ENCODE measurements around the gene FSTL4. TPM values are rescaled to one million over a fixed set of nuclear protein-coding genes. Genes with fewer than 3 reads are reported as not detected.

FSTL4 gene
- polyA plus RNA-seq, 1 of the 3 experiments (the other 2 are of a cell fraction) = not detected

- no peak overlapping the region for H3K4me2 ChIP-seq
- no peaks in the 10 kb centered on the region for H4K20me1 ChIP-seq (ENCODE audit: insufficient read depth)
- no peak overlapping the region for H3K4me3 ChIP-seq (ENCODE audit: low read depth in 2 of 2, low read length in 1 of 2)
- TF ChIP-seq, protein P1, sequence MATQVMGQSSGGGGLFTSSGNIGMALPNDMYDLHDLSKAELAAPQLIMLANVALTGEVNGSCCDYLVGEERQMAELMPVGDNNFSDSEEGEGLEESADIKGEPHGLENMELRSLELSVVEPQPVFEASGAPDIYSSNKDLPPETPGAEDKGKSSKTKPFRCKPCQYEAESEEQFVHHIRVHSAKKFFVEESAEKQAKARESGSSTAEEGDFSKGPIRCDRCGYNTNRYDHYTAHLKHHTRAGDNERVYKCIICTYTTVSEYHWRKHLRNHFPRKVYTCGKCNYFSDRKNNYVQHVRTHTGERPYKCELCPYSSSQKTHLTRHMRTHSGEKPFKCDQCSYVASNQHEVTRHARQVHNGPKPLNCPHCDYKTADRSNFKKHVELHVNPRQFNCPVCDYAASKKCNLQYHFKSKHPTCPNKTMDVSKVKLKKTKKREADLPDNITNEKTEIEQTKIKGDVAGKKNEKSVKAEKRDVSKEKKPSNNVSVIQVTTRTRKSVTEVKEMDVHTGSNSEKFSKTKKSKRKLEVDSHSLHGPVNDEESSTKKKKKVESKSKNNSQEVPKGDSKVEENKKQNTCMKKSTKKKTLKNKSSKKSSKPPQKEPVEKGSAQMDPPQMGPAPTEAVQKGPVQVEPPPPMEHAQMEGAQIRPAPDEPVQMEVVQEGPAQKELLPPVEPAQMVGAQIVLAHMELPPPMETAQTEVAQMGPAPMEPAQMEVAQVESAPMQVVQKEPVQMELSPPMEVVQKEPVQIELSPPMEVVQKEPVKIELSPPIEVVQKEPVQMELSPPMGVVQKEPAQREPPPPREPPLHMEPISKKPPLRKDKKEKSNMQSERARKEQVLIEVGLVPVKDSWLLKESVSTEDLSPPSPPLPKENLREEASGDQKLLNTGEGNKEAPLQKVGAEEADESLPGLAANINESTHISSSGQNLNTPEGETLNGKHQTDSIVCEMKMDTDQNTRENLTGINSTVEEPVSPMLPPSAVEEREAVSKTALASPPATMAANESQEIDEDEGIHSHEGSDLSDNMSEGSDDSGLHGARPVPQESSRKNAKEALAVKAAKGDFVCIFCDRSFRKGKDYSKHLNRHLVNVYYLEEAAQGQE (IDR thresholded peaks at IDR 0.05; ENCODE audit: low read depth, low read length) = no peak
- TF ChIP-seq MAX (IDR thresholded peaks at IDR 0.05; ENCODE audit: low read depth) (no peak), TEAD4 (IDR thresholded peaks at IDR 0.05; ENCODE audit: borderline replicate concordance, insufficient read depth) (no peak), SIN3A (IDR thresholded peaks at IDR 0.05; ENCODE audit: borderline replicate concordance, low read depth, low read length) (no peak), EZH2phosphoT487 (IDR thresholded peaks at IDR 0.05; ENCODE audit: borderline replicate concordance, low read depth) (no peak)
- H3K79me2 ChIP-seq (ENCODE audit: insufficient read depth) = no peaks in the 10 kb centered on the region
- no peaks in the 10 kb centered on the region for H3K36me3 ChIP-seq (replicated peaks in 1 of 2; ENCODE audit: control insufficient read depth in 1 of 2, insufficient read depth in 2 of 2, low read length in 1 of 2)
- ChIA-PET POLR2A (no interaction called here), CTCF (interaction anchor here (0.7 to 1.7 kb wide), 3 partner anchors 15 to 147 kb away, joined by 3 to 5 read pairs (median 3); no protein-coding TSS in a partner anchor)
- no peak overlapping the region for H3K9ac ChIP-seq
- DNase-seq = no peak
- H3K27ac ChIP-seq (ENCODE audit: low read depth in 2 of 2, low read length in 1 of 2) = no peak overlapping the region
- H3K9me2 ChIP-seq = no peaks in the 10 kb centered on the region
- no peaks in the 10 kb centered on the region for H3K4me1 ChIP-seq (ENCODE audit: control insufficient read depth in 1 of 2, insufficient read depth in 2 of 2, low read depth in 1 of 2, low read length in 1 of 2)
- H2AFZ ChIP-seq (ENCODE audit: low read depth) = no peak overlapping the region
- H3K27me3 ChIP-seq (ENCODE audit: insufficient read depth) = no peaks in the 10 kb centered on the region
- H3K9me3 ChIP-seq = no peaks in the 10 kb centered on the region
- WGBS (ENCODE audit: low lambda C conversion rate) = 83% methylated on average over 3 of the region's 4 CpGs
- no peaks in the 10 kb centered on the region for H3F3A ChIP-seq (replicated peaks; ENCODE audit: insufficient read depth)
These were observed 205.9 kb downstream of the FSTL4 start for GRCh38 chr5:133406208-133406976.

DNA sequence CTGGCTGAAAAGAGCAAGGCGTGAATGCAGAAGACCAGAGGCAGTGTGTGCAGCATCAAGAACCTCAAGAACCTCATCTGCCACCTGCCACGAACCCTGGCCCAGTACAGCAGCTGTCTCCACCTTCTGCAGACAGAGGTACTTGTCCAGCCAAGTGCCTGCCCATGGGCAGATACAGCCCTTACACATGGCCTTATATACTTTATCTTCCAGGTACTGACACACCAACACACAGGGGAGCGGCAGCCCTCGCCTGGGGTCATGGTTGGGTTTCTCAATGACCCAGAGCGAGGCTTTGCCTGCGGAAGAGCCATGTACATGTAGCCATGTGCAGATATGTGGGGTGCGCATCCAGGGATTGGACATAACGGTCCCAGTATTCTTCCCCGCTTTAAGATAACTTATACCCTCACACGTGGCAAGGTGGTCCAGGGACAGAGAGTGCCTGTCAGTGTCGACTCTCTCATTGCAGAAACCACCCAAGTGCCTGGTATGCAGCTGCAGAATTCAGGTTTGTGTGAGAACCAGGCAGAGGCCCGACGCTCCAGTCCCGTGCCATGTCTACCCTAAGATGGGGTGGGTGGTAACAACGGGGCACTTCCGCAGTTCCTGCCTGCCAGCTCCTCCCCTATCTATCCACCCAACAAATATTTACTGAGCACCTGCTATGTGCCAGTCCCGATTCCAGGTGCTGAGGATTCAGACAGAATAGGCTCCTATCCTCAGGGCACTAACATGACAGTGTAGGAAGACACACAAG, 206.9 kb downstream of the FSTL4 start:
- no peaks in the 10 kb centered on the region for H3K9me3 ChIP-seq
- no peak overlapping the region for H3K27ac ChIP-seq (ENCODE audit: low read depth in 2 of 2, low read length in 1 of 2)
- no peak overlapping the region for H3K4me3 ChIP-seq (ENCODE audit: low read depth in 2 of 2, low read length in 1 of 2)
- WGBS (ENCODE audit: low lambda C conversion rate) = 67% methylated on average over 8 of the region's 17 CpGs
- ChIA-PET POLR2A (no interaction called here), CTCF (interaction anchor here (1.4 to 1.7 kb wide), 3 partner anchors 10 to 18 kb away, joined by 3 to 5 read pairs (median 5); no protein-coding TSS in a partner anchor)
- H3K9me2 ChIP-seq = no peaks in the 10 kb centered on the region
- H3K36me3 ChIP-seq (replicated peaks in 1 of 2; ENCODE audit: control insufficient read depth in 1 of 2, insufficient read depth in 2 of 2, low read length in 1 of 2) = no peaks in the 10 kb centered on the region
- DNase-seq = no peak
- H3K4me1 ChIP-seq (ENCODE audit: control insufficient read depth in 1 of 2, insufficient read depth in 2 of 2, low read depth in 1 of 2, low read length in 1 of 2) = peaks cover 0 to 4% of the 10 kb centered on the region in 2 experiments; a peak in 1 of 4 replicates
- no peaks in the 10 kb centered on the region for H3K79me2 ChIP-seq (ENCODE audit: insufficient read depth)
- H3K4me2 ChIP-seq = no peak overlapping the region
- no peaks in the 10 kb centered on the region for H4K20me1 ChIP-seq (ENCODE audit: insufficient read depth)
- H3K27me3 ChIP-seq (ENCODE audit: insufficient read depth) = no peaks in the 10 kb centered on the region
- H3F3A ChIP-seq (replicated peaks; ENCODE audit: insufficient read depth) = no peaks in the 10 kb centered on the region
- no peak overlapping the region for H2AFZ ChIP-seq (ENCODE audit: low read depth)
- H3K9ac ChIP-seq = no peak overlapping the region
- no peak for TF ChIP-seq GABPA (IDR thresholded peaks at IDR 0.05; ENCODE audit: low read depth)
- TF ChIP-seq CHD2 (IDR thresholded peaks at IDR 0.05; ENCODE audit: low read length, partially characterized antibody) = no peak
- no peak for TF ChIP-seq SMC3 (IDR thresholded peaks at IDR 0.05; ENCODE audit: low read depth, low read length)
- no peak for TF ChIP-seq RAD21 (IDR thresholded peaks at IDR 0.05; ENCODE audit: low read length)
- TF ChIP-seq NRF1 (IDR thresholded peaks at IDR 0.05; ENCODE audit: low read depth, low read length) = no peak
- no peak for TF ChIP-seq MAX (IDR thresholded peaks at IDR 0.05; ENCODE audit: low read depth)
- TF ChIP-seq FOXM1 (IDR thresholded peaks at IDR 0.05; ENCODE audit: low read depth) = no peak
- no peak for TF ChIP-seq MEF2A (IDR thresholded peaks at IDR 0.05; ENCODE audit: borderline replicate concordance, low read depth)
- TF ChIP-seq, protein P1 (IDR thresholded peaks at IDR 0.05; ENCODE audit: low read depth, low read length) = no peak
- no peak for TF ChIP-seq GATA2 (CRISPR knock-in tag; IDR thresholded peaks at IDR 0.05)
- TF ChIP-seq USF2 (IDR thresholded peaks at IDR 0.05; ENCODE audit: borderline replicate concordance, low read depth, low read length) = no peak
- TF ChIP-seq ELF1 (IDR thresholded peaks at IDR 0.05) = no peak
- TF ChIP-seq RFX5 (IDR thresholded peaks at IDR 0.05; ENCODE audit: low read length) = no peak

All from SK-N-SH (cell line).